HepG2 (cell line): ENCODE measurements around the gene ZER1. TPM values are rescaled to one million over a fixed set of nuclear protein-coding genes. Genes with fewer than 3 reads are reported as not detected.
A peak's percentile ranks its signal among the peaks of the same experiment; 100 is the strongest.

Source experiments
- AKAP8 ChIP-seq: sonication (generic); formaldehyde crosslinking; IDR thresholded peaks from 2 replicates; pipeline ENCODE4 v1.5.1; 2020; ENCODE audit warnings: mild to moderate bottlenecking, missing genetic modification reagents
- CENPBD1 ChIP-seq: sonication (generic); formaldehyde crosslinking; IDR thresholded peaks from 2 replicates; pipeline ENCODE4 v1.8.0; 2022; ENCODE audit warnings: missing genetic modification reagents, low read depth, mild to moderate bottlenecking, borderline replicate concordance
- CHCHD3 ChIP-seq: sonication (generic); formaldehyde crosslinking; IDR thresholded peaks from 2 replicates; pipeline ENCODE4 v1.8.0; 2022; ENCODE audit warnings: mild to moderate bottlenecking, missing genetic modification reagents, moderate library complexity
- POLR2AphosphoS5 ChIP-seq: IDR thresholded peaks from 2 replicates; pipeline ENCODE4 v1.6.1; 2012; ENCODE audit warnings: low read depth, low read length
- PPARG ChIP-seq: conservative IDR thresholded peaks from 2 replicates; pipeline ENCODE4 v1.6.1; 2016; ENCODE audit warnings: missing biosample characterization, missing genetic modification reagents
- PRDM10 ChIP-seq: sonication (generic); formaldehyde crosslinking; IDR thresholded peaks from 2 replicates; pipeline ENCODE4 v1.4.0; 2020; ENCODE audit warnings: low read depth, missing genetic modification reagents
- RFX3 ChIP-seq: IDR thresholded peaks from 2 replicates; pipeline ENCODE4 v1.6.1; 2016; ENCODE audit warnings: missing biosample characterization, missing genetic modification reagents
- SKI ChIP-seq: fragments of 450-650 bp; IDR thresholded peaks from one replicate; pipeline ENCODE4 v1.6.1; 2018; ENCODE audit warnings: mild to moderate bottlenecking; ENCODE audit not compliant: partially characterized antibody
- THAP11 ChIP-seq: IDR thresholded peaks from 2 replicates; pipeline ENCODE4 v1.6.1; 2016; ENCODE audit warnings: missing biosample characterization, missing genetic modification reagents
- TRIM24 ChIP-seq: sonication (generic); formaldehyde crosslinking; IDR thresholded peaks from 2 replicates; pipeline ENCODE4 v1.8.0; 2022; ENCODE audit warnings: mild to moderate bottlenecking, missing genetic modification reagents
- ZBTB34 ChIP-seq: sonication (generic); formaldehyde crosslinking; IDR thresholded peaks from 2 replicates; pipeline ENCODE4 v1.8.0; 2022; ENCODE audit warnings: mild to moderate bottlenecking, missing genetic modification reagents
- ZC3H4 ChIP-seq: sonication (generic); formaldehyde crosslinking; IDR thresholded peaks from 2 replicates; pipeline ENCODE4 v1.4.0; 2020; ENCODE audit warnings: missing genetic modification reagents, borderline replicate concordance
- ZGPAT ChIP-seq: IDR thresholded peaks from 2 replicates; pipeline ENCODE4 v1.6.1; 2016; ENCODE audit warnings: mild to moderate bottlenecking
- ZMYM2 ChIP-seq: sonication (generic); formaldehyde crosslinking; IDR thresholded peaks from 2 replicates; pipeline ENCODE4 v1.8.0; 2022; ENCODE audit warnings: mild to moderate bottlenecking, missing genetic modification reagents
- ZNF235 ChIP-seq: sonication (generic); formaldehyde crosslinking; IDR thresholded peaks from 2 replicates; pipeline ENCODE4 v1.8.1; 2023; ENCODE audit warnings: mild to moderate bottlenecking, missing genetic modification reagents, borderline replicate concordance
- ZNF24 ChIP-seq: fragments of 450-650 bp; IDR thresholded peaks from 2 replicates; pipeline ENCODE4 v1.6.1; 2017; ENCODE audit warnings: antibody characterized with exemption, mild to moderate bottlenecking
- ZNF274 ChIP-seq: sonication (generic); formaldehyde crosslinking; IDR thresholded peaks from 2 replicates; pipeline ENCODE4 v1.5.1; 2020; ENCODE audit warnings: mild to moderate bottlenecking, missing genetic modification reagents
- ZNF549 ChIP-seq: sonication (generic); formaldehyde crosslinking; IDR thresholded peaks from 2 replicates; pipeline ENCODE4 v1.5.0; 2020; ENCODE audit warnings: missing genetic modification reagents
- ZNF710 ChIP-seq: sonication (generic); formaldehyde crosslinking; IDR thresholded peaks from 2 replicates; pipeline ENCODE4 v1.5.0; 2020; ENCODE audit warnings: mild to moderate bottlenecking, missing genetic modification reagents, borderline replicate concordance
- ZNF713 ChIP-seq: sonication (generic); formaldehyde crosslinking; IDR thresholded peaks from 2 replicates; pipeline ENCODE4 v1.4.0; 2020; ENCODE audit warnings: mild to moderate bottlenecking, missing genetic modification reagents
- ZSCAN25 ChIP-seq: sonication (generic); formaldehyde crosslinking; IDR thresholded peaks from 2 replicates; pipeline ENCODE4 v1.8.0; 2022; ENCODE audit warnings: mild to moderate bottlenecking, missing genetic modification reagents
- polyA plus RNA-seq, 8 experiments: library from polyadenylated mRNA; depleted of rRNA in 3 of 8; stranded (reverse) in 7 of 8; unstranded in 1 of 8; fragments of >200 nt; fragmentation: Illumina TruSeq in 4 of 8; extraction: Trizol in 4 of 8; gene quantifications; 2 replicates each; pipeline versions ENCODE4 v1.2.1 to v1.2.3, GENCODE V29; 2011 to 2016; ENCODE audit warnings: low read depth in 4 of 8, missing spikeins in 1 of 8, mixed read lengths in 1 of 8; ENCODE audit not compliant: insufficient read depth in 1 of 8
- total RNA-seq, 5 experiments: library from RNA; depleted of rRNA; stranded (reverse); fragments of >200 nt; fragmentation: Illumina TruSeq; extraction: Trizol; gene quantifications; 2 replicates each; pipeline ENCODE4 v1.2.3, GENCODE V29; 2016; ENCODE audit warnings: low read depth in 1 of 5

Gene ZER1
- total and polyA plus RNA-seq, 2 of the 13 experiments (the other 11 are each of a cell fraction or from before 2014, with no cell fraction given), result 7.7 to 40.0 TPM

- TF ChIP-seq AKAP8 (CRISPR knock-in tag), result no peak
- peak; percentile 26; the same call in 1 of the 2 replicates for TF ChIP-seq ZNF710 (CRISPR knock-in tag)
- peak; percentile 86; the same call in 1 of the 2 replicates for TF ChIP-seq ZNF274 (CRISPR knock-in tag)
- no peak for TF ChIP-seq CHCHD3 (CRISPR knock-in tag)
- TF ChIP-seq TRIM24 (CRISPR knock-in tag), result no peak
- peak; percentile 74 for TF ChIP-seq RFX3 (CRISPR knock-in tag)
- no peak for TF ChIP-seq CENPBD1 (CRISPR knock-in tag)
- peak; percentile 94 for TF ChIP-seq THAP11 (CRISPR knock-in tag)
- TF ChIP-seq ZSCAN25 (CRISPR knock-in tag), result peak; percentile 79
- no peak for TF ChIP-seq ZNF713
- no peak for TF ChIP-seq ZMYM2 (CRISPR knock-in tag)
- peak; percentile 65; the same call in 1 of the 2 replicates for TF ChIP-seq ZNF24
- TF ChIP-seq ZNF235, result no peak
- TF ChIP-seq ZC3H4 (CRISPR knock-in tag), result no peak
- TF ChIP-seq SKI, result peak; percentile 87
- TF ChIP-seq PPARG (CRISPR knock-in tag), result peak; percentile 67; the same call in 1 of the 2 replicates
- 0 out of 2 replicates have a peak, but pooled peaks have one; percentile 52 for TF ChIP-seq PRDM10
- TF ChIP-seq POLR2AphosphoS5, result peak; percentile 51; the same call in 1 of the 2 replicates
- TF ChIP-seq ZGPAT, result peak; percentile 98
- 0 out of 2 replicates have a peak, but pooled peaks have one; percentile 71 for TF ChIP-seq ZBTB34 (CRISPR knock-in tag)
- no peak for TF ChIP-seq ZNF549 (CRISPR knock-in tag)
These were observed at the start of gene ZER1 (continued) for GRCh38 chr9:128771745-128772519.
